Measurements from ENCODE around the gene ASRGL1. TPM values are rescaled to one million over a fixed set of nuclear protein-coding genes. Genes with fewer than 3 reads are reported as not detected.

ASRGL1 gene
- total RNA-seq, 1 experiment from 2014 or later = 31.1 TPM

DNA sequence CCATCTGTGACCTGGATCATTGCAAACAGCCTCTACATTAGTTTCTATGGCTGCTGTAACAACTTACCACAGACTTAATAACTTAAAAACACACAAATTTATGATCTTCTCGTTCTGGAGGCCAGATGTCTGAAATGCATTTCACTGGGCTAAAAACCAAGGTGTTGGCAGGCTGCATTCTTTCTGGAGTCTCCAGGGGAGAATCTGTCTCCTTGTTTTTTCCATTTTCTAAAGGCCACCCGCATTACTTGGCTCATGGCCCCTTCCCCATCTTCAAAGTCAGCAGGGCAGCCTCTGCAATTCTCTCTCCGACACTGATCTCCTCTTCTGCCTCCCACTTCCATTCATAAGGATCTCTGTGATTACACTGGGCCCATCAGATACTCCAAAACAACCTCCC is 93.2 kb downstream of the ASRGL1 start:
- H3K14ac ChIP-seq (ENCODE audit: insufficient read depth, low read length) = no peak overlapping the region; the same call in 1 of the 2 replicates
- no peak overlapping the region for H3K56ac ChIP-seq (ENCODE audit: insufficient read length, low read depth, low read length)
- no peak overlapping the region for H3K4ac ChIP-seq (ENCODE audit: low read depth, low read length)
- H3K23ac ChIP-seq (ENCODE audit: insufficient read length, low read depth, low read length) = no peak overlapping the region
- no peak overlapping the region for H2BK12ac ChIP-seq (ENCODE audit: insufficient read length, low read depth, low read length)
- no peak overlapping the region for H3K27ac ChIP-seq (ENCODE audit: insufficient read length, low read depth, low read length)
- no peak overlapping the region for H4K5ac ChIP-seq (ENCODE audit: insufficient read length, low read depth, low read length)
- no peak overlapping the region for H2AFZ ChIP-seq (ENCODE audit: low read length)
- Mint-ChIP-seq H3K4me3 (no peak overlapping the region), H3K27ac (no peak overlapping the region), H3K27me3 (ENCODE audit: low read depth) (peaks cover 24% of the 10 kb centered on the region), H3K4me1 (peaks cover 21 to 26% of the 10 kb centered on the region in 2 experiments), H3K9me3 (peaks cover 2 to 4% of the 10 kb centered on the region in 2 experiments; a peak in 4 of 5 replicates), H3K36me3 (ENCODE audit: insufficient read depth in 1 of 3, low read depth in 3 of 3) (peaks cover 0 to 4% (median 0%) of the 10 kb centered on the region in 3 experiments; a peak in 1 of 7 replicates)
- no peaks in the 10 kb centered on the region for H3K27me3 ChIP-seq (ENCODE audit: insufficient read depth, low read length)
- no peak overlapping the region for H2BK20ac ChIP-seq (ENCODE audit: low read depth, low read length, poor library complexity, severe bottlenecking)
- no peaks in the 10 kb centered on the region for H3K23me2 ChIP-seq (ENCODE audit: insufficient read length, low read depth, low read length, poor library complexity, severe bottlenecking)
- no peak overlapping the region for H4K91ac ChIP-seq (ENCODE audit: insufficient read length, low read depth, low read length)
- WGBS (ENCODE audit: extremely low coverage, insufficient read length, low lambda C conversion rate) = no CpG with 5 or more reads among the region's 3 CpGs
- no peaks in the 10 kb centered on the region for H3K79me2 ChIP-seq (ENCODE audit: insufficient read depth, low read length)
- DNase-seq = no peak
- no peak overlapping the region for H3K4me2 ChIP-seq (ENCODE audit: insufficient read depth, insufficient read length, low read length)
- H3K9me3 ChIP-seq (ENCODE audit: control insufficient read depth, low read depth, low read length) = no peaks in the 10 kb centered on the region
- no peak overlapping the region for H2AK5ac ChIP-seq (ENCODE audit: insufficient read length, low read length)
- no peak overlapping the region for H2BK15ac ChIP-seq (ENCODE audit: low read depth, low read length)
- H3K79me1 ChIP-seq (ENCODE audit: insufficient read depth, low read depth, low read length, poor library complexity, severe bottlenecking) = no peaks in the 10 kb centered on the region
- H2BK5ac ChIP-seq (ENCODE audit: insufficient read length, low read length) = no peak overlapping the region
- no peak overlapping the region for H3T11ph ChIP-seq (ENCODE audit: low read length)
- H3K4me1 ChIP-seq (ENCODE audit: insufficient read depth, low read length) = 0 out of 2 replicates have a peak, but pooled peaks cover 3% of the 10 kb centered on the region
- H4K8ac ChIP-seq (replicated peaks; ENCODE audit: insufficient read length, low read depth, low read length) = no peak overlapping the region
- no peaks in the 10 kb centered on the region for H4K20me1 ChIP-seq (ENCODE audit: control insufficient read depth, insufficient read depth, insufficient read length)
- TF ChIP-seq, protein P1, sequence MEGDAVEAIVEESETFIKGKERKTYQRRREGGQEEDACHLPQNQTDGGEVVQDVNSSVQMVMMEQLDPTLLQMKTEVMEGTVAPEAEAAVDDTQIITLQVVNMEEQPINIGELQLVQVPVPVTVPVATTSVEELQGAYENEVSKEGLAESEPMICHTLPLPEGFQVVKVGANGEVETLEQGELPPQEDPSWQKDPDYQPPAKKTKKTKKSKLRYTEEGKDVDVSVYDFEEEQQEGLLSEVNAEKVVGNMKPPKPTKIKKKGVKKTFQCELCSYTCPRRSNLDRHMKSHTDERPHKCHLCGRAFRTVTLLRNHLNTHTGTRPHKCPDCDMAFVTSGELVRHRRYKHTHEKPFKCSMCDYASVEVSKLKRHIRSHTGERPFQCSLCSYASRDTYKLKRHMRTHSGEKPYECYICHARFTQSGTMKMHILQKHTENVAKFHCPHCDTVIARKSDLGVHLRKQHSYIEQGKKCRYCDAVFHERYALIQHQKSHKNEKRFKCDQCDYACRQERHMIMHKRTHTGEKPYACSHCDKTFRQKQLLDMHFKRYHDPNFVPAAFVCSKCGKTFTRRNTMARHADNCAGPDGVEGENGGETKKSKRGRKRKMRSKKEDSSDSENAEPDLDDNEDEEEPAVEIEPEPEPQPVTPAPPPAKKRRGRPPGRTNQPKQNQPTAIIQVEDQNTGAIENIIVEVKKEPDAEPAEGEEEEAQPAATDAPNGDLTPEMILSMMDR (conservative IDR thresholded peaks at IDR 0.05) = no peak
- no peak overlapping the region for H2BK120ac ChIP-seq (ENCODE audit: low read depth, low read length, poor library complexity, severe bottlenecking)
- H3K18ac ChIP-seq (ENCODE audit: insufficient read length, low read depth, low read length) = no peak overlapping the region
- H3K9ac ChIP-seq (ENCODE audit: extremely low read depth, insufficient read length, low read length) = no peak overlapping the region
